ENCODE results near the gene HOXA9. TPM values are rescaled to one million over a fixed set of nuclear protein-coding genes. Genes with fewer than 3 reads are reported as not detected.
A peak's percentile ranks its signal among the peaks of the same experiment; 100 is the strongest.

The HOXA9 gene
- total RNA-seq, 1 donor from 2014 or later = 46.5 TPM

DNA sequence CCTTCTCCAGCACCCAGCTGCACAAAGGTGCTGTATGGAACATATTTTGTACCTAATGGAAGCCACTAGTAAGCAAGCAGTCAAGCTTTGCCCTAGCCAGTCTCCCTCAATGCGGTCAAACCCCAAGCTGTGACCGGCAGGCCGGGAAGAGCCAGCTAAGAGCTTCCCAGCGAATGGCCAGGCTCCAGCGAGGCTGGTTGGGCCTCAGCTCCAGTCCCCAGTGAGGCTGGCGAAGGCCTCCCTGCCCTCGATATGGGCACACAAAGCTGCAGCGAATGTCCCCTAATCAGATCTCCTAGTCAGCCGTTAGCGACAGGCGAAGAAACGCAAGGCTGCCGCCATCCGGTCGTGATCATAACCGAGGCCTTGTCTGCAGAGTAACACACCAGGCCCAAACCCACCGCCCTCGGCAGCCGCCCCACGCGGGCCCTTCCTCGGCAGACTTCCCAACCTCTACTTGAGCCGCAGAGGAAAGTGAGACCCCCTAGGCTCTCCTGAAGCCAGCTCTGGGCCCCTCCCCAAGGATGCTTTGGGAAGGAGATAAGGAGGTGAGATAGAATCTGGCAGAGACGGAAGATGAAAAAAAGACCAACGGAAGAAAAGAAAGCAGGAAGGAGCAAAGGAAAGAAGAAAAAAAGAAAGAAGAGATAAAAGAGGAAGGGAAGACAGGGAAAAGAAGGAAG is 3.1 kb upstream of the HOXA9 start:
- H3K4me3 ChIP-seq (ENCODE audit: low read depth, low read length) = peak overlapping the region; percentile 72
- H3K36me3 ChIP-seq (ENCODE audit: control insufficient read depth, insufficient read depth, low read length) = peaks cover 7% of the 10 kb centered on the region
- no peaks in the 10 kb centered on the region for H3K27me3 ChIP-seq (ENCODE audit: control insufficient read depth, insufficient read depth, low read length)
- TF ChIP-seq, protein P1, sequence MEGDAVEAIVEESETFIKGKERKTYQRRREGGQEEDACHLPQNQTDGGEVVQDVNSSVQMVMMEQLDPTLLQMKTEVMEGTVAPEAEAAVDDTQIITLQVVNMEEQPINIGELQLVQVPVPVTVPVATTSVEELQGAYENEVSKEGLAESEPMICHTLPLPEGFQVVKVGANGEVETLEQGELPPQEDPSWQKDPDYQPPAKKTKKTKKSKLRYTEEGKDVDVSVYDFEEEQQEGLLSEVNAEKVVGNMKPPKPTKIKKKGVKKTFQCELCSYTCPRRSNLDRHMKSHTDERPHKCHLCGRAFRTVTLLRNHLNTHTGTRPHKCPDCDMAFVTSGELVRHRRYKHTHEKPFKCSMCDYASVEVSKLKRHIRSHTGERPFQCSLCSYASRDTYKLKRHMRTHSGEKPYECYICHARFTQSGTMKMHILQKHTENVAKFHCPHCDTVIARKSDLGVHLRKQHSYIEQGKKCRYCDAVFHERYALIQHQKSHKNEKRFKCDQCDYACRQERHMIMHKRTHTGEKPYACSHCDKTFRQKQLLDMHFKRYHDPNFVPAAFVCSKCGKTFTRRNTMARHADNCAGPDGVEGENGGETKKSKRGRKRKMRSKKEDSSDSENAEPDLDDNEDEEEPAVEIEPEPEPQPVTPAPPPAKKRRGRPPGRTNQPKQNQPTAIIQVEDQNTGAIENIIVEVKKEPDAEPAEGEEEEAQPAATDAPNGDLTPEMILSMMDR (IDR thresholded peaks at IDR 0.05; ENCODE audit: insufficient read depth, low read length, poor library complexity, severe bottlenecking) = no peak
- DNase-seq (ENCODE audit: low read depth) = no peak

DNA sequence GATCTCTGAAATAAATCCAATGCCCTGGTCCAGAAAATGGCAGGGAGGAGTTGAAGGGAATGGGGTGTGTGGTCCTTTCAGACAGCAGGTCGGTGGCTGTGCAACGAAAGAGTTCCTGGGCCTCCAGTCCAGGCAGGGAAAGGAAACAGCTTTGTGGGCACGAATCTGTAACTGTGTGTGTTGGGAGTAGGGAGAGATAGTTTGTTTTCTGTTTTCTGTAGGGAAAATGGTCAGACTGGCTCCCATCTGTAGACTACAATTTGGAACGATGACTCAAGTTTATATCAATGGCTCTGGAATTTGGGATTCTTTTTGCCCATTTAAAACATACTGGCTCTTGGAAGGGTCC is 2.6 kb upstream of the HOXA9 start:
- Histone ChIP-seq H3K27me3 (ENCODE audit: control insufficient read depth, insufficient read depth, low read length) (no peaks in the 10 kb centered on the region), H3K36me3 (ENCODE audit: control insufficient read depth, insufficient read depth, low read length) (peaks cover 6% of the 10 kb centered on the region), H3K4me3 (ENCODE audit: low read depth, low read length) (peak overlapping the region; percentile 72)
- DNase-seq (ENCODE audit: low read depth) = no peak
- TF ChIP-seq, protein P1 (IDR thresholded peaks at IDR 0.05; ENCODE audit: insufficient read depth, low read length, poor library complexity, severe bottlenecking) = no peak

DNA sequence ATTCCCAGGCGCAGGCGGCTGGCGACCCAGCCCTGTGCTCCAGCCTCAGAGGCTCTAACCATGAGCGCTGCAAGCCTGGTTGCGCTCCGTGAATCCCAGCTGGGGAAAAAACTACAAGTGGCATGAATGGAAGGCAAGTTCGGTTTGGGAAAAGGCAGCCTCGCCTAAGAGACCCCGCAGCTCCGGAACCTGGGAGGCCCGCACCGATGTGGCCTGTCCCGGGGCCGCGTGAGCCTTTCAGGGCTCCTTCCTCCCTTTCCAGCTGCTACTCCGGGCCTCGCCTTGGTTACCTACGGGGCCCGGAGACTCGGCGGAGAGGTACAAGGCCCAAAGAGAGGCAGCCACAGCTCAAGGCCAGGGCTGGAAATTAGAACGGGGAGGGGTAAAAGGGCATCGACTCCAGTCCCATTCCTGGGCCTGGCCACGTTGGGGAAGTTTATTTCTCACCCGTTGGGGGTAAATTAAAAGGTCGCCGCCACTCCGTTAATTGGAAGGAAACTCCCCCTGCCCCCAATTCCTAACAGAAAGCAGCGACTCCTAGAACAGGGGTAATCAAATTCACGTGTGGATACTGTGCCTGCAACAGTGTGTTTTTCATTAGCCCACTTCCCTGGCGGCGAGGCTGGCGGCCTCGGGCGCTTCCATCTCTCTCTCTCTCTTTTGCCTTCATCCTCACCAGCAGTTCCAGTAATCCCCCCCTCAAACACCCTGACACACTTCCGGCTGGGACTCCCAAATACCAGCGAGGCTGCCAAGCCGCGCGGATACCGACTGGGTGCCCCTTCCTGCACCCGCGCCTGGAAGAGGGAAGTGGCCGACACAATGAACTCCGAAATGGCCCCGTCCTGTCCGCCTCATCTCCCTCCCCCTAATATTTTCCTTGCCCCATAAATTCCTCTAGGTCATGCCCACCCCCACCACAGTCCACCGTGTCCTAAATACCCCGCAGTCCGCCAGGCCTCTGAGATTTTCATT is 1.5 kb upstream of the HOXA9 start:
- H3K4me3 ChIP-seq (ENCODE audit: low read depth, low read length) = peak overlapping the region; percentile 72
- TF ChIP-seq, protein P1 (IDR thresholded peaks at IDR 0.05; ENCODE audit: insufficient read depth, low read length, poor library complexity, severe bottlenecking) = no peak
- peaks cover 6% of the 10 kb centered on the region for H3K36me3 ChIP-seq (ENCODE audit: control insufficient read depth, insufficient read depth, low read length)
- DNase-seq (ENCODE audit: low read depth) = no peak
- no peaks in the 10 kb centered on the region for H3K27me3 ChIP-seq (ENCODE audit: control insufficient read depth, insufficient read depth, low read length)

DNA sequence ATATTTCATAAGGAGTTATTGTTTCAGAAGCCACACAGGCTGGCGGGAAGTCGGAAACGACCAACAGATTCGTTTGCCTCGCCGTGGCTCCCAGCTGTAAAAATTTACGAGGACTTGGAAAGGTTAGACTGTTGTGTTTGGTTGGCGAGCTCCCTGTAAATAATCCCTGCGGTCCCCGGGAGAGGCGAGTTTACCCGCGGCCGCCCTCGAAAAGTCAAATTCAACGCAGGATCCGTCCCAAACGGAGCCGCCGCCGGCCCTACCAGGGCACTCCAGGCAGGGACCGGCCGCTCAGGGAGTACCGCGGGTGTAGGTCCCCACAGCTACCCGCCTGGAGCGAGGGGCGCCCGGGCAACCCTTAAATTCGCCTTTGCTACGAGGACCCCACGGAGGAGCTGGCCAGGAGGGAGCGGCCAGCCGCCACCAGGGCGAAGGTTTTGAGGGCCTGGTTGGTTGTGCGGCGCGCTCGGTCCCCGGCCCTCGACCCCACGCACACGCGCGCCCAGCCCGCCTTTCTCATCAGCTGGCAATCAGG is 726 bp upstream of the HOXA9 start:
- Histone ChIP-seq H3K27me3 (ENCODE audit: control insufficient read depth, insufficient read depth, low read length) (no peaks in the 10 kb centered on the region), H3K36me3 (ENCODE audit: control insufficient read depth, insufficient read depth, low read length) (peaks cover 6% of the 10 kb centered on the region), H3K4me3 (ENCODE audit: low read depth, low read length) (peak overlapping the region; percentile 72)
- TF ChIP-seq, protein P1 (IDR thresholded peaks at IDR 0.05; ENCODE audit: insufficient read depth, low read length, poor library complexity, severe bottlenecking) = no peak
- no peak for DNase-seq (ENCODE audit: low read depth)

DNA sequence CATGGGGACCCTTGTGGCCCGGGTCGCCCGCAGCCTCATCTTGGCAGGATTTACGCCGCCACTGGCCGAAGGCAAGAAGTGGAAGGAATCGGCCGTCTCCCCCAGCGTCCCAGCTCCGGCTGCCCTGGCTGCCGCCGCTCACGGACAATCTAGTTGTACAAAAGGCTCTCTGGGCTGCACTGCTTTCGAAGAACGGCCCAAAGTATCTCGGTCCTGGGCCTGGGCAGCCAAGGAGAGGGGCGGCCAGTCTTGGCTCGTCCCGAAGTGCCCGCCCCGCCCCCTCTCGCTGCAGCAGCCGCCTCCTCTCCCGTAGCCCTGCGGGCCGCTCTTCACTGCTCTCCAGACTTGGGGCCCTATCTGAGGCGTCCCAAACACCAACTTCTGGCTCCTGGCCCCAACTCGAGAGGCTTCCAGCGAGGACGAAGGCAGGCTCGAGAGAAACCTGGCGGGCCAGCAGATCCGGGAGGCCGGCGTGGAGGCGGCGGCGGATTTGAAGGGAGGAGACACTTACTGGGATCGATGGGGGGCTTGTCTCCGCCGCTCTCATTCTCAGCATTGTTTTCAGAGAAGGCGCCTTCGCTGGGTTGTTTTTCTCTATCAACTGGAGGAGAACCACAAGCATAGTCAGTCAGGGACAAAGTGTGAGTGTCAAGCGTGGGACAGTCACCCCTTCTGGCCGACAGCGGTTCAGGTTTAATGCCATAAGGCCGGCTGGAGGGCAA is 809 bp downstream of the HOXA9 start:
- Histone ChIP-seq H3K36me3 (ENCODE audit: control insufficient read depth, insufficient read depth, low read length) (peaks cover 6% of the 10 kb centered on the region), H3K27me3 (ENCODE audit: control insufficient read depth, insufficient read depth, low read length) (no peaks in the 10 kb centered on the region), H3K4me3 (ENCODE audit: low read depth, low read length) (peak overlapping the region; percentile 72)
- TF ChIP-seq, protein P1 (IDR thresholded peaks at IDR 0.05; ENCODE audit: insufficient read depth, low read length, poor library complexity, severe bottlenecking) = peak; percentile 9
- DNase-seq (ENCODE audit: low read depth) = no peak

Data from kidney epithelial cell (primary cell).